Bronchial epithelial cell (primary cell): ENCODE measurements around the gene USH1C. TPM values are rescaled to one million over a fixed set of nuclear protein-coding genes. Genes with fewer than 3 reads are reported as not detected.

Experiments used
- DNase-seq: peaks from one replicate; pipeline ENCODE4 v3.0.0-alpha.2; 2010; ENCODE audit warnings: low read depth
- FAIRE-seq: peaks from 2 replicates; lab custom pipeline; 2011; peaks lifted over from hg19 to GRCh38; lab: Jason Lieb, UNC
- H3K27me3 ChIP-seq: 2 replicates; pipeline ENCODE4 v1.5.1; 2011; ENCODE audit warnings: low read length; ENCODE audit not compliant: control insufficient read depth, insufficient read depth
- H3K36me3 ChIP-seq: 2 replicates; pipeline ENCODE4 v1.5.1; 2011; ENCODE audit warnings: low read length; ENCODE audit not compliant: control insufficient read depth, insufficient read depth
- H3K4me3 ChIP-seq: 2 replicates; pipeline ENCODE4 v1.5.1; 2011; ENCODE audit warnings: mild to moderate bottlenecking, low read depth, low read length, control low read depth
- CTCF ChIP-seq: IDR thresholded peaks from 2 replicates; pipeline ENCODE4 v1.5.1; 2011; ENCODE audit warnings: mild to moderate bottlenecking, moderate library complexity, low read length, control low read depth, inconsistent platforms; ENCODE audit not compliant: insufficient read depth, severe bottlenecking
- total RNA-seq: library from RNA; depleted of rRNA; stranded (reverse); fragments of >200 nt; gene quantifications from 2 replicates; pipeline ENCODE4 v1.2.1, GENCODE V29; 2014

Gene USH1C
- total RNA-seq, 1 donor from 2014 or later: not detected

DNA sequence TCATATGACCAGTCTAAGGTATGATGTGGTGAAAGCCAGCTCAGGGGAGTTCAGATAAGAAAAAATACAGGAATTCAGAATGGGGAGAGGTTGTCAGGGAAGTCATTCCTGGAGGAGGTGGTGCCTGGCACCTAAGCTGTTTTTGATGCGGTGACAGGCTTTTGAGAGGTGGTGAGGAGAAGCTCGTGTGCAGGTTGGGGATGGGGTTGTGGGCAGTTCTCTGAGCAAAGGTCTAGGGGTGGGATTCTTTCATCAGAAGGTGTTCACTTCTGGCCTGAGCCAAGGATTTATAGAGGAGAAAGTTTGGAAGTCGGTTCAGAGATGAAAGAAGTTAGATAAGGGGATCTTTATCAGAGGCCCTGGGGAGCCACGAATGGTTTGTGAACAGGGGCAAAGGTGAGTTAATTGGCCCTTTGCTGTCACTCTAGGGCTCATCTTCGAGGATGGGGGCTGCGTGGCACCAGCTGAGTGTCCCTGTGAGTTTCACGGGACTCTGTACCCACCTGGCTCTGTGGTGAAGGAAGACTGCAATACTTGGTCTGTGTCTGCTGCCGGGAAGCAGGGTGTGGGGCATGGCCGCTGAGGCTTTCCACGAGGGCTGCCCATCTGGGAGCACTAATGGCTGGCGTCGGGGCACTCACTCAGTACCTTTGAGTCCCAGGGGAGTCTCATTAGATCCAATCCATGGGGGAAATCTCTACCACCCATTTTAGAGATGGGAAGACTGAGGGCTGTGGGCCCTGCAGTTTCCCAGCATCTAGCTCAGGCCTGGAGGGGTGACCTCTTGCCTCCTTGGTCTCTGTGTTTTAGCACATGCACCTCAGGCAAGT lies 16.3 kb upstream of the USH1C start:
- DNase-seq (no peak), FAIRE-seq (no peak)

DNA sequence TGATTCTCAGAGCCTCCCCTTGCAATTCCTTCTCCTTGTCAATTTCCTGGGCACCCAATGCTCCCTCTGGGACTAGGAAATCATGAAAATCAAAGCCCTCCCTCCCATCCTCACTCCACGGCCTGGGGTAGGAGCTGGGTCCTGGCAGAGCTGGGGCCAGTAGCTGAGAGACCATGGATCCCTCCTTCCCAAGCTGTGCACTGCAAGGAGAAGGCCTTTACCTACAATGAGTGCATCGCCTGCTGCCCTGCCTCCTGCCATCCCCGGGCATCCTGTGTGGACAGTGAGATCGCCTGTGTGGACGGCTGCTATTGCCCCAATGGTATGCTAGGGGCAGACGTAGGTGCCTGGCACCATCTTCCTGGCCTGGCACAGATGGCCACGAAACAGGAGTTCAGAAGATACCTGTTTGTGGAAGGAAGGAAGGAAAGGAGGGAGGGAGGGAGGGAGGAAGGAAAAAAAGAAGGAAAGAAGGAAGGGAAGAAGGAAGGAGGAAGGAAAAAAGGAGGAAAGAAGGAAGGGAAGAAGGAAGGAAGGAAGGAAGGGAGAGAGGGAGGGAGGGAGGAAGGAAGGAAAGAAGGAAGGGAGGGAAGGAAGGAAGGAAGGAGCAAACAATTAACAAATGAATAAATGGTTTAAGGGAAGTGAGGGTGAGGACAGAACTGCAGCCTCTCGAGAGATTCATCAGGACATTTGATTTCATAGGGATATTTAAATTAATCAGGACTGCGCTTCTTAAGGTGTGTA lies 15.3 kb upstream of the USH1C start:
- Histone ChIP-seq H3K27me3 (no peaks in the 10 kb centered on the region), H3K4me3 (no peak overlapping the region), H3K36me3 (no peaks in the 10 kb centered on the region)
- no peak for DNase-seq
- no peak for TF ChIP-seq CTCF
- no peak for FAIRE-seq

More for the DNA sequence above, 16.3 kb upstream of the USH1C start:
- Histone ChIP-seq H3K36me3 (no peaks in the 10 kb centered on the region), H3K27me3 (no peaks in the 10 kb centered on the region), H3K4me3 (no peak overlapping the region)
- no peak for TF ChIP-seq CTCF

DNA sequence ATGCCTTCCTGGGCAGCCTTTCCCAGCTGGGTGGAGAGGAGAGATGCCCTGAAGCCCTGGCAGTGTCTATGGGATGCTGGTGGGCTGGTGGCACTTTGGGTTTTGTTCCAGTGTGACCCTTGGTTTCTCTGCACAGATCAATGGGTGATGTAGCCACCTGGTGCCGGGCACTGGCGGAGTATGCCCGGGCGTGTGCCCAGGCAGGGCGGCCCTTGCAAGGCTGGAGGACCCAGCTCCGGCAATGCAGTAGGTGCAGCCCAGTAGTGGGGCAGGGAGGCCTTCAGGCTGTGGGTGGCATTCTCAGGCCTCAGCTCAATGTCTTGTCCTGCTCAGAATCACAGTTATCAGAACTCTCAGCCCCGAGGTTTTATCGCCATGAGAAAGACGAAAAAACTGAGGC lies 14.7 kb upstream of the USH1C start:
- Histone ChIP-seq H3K4me3 (no peak overlapping the region), H3K36me3 (no peaks in the 10 kb centered on the region), H3K27me3 (no peaks in the 10 kb centered on the region)
- no peak for TF ChIP-seq CTCF
- no peak for FAIRE-seq
- DNase-seq: no peak

- Histone ChIP-seq H3K27me3 (no peaks in the 10 kb centered on the region), H3K4me3 (no peak overlapping the region), H3K36me3 (no peaks in the 10 kb centered on the region)
- TF ChIP-seq CTCF: no peak
- FAIRE-seq: no peak
- no peak for DNase-seq
Observed at GRCh38 chr11:17558025-17558780, 14.0 kb upstream of the USH1C start.

DNA sequence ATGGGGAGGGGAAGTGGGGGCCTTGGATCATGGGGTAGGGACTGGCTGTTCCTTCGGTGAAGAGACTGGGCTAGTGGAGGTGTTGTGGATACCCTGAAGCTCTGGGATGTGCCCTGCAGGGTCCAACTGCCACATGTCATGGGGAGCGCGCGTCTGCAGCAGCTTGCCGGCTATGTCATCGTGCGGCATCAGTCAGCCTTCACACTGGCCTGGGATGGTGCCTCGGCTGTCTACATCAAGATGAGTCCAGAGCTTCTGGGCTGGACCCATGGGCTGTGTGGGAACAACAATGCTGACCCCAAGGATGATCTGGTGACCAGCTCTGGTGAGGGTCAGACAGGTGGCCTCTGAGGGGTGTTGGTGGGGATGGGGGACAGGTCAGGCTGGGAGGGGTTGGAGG lies 12.8 kb upstream of the USH1C start:
- Histone ChIP-seq H3K27me3 (no peaks in the 10 kb centered on the region), H3K4me3 (no peak overlapping the region), H3K36me3 (no peaks in the 10 kb centered on the region)
- FAIRE-seq (no peak), DNase-seq (no peak)
- no peak for TF ChIP-seq CTCF
